Ascending aorta (tissue), 2 donors: Measurements from ENCODE around the gene CLMN. TPM values are rescaled to one million over a fixed set of nuclear protein-coding genes. Genes with fewer than 3 reads are reported as not detected.

Experiments
- DNase-seq, 2 donors: peaks; one replicate each; pipeline ENCODE4 v3.0.0-alpha.2; 2019; ENCODE audit warnings: low spot score in 2 of 2
- H3K27ac ChIP-seq, 2 donors: fragments of 200-600 bp; sonication (generic); one replicate each; pipeline ENCODE4 v1.5.1; 2016 to 2017; ENCODE audit warnings: mild to moderate bottlenecking in 1 of 2
- H3K27me3 ChIP-seq: fragments of 200-600 bp; sonication (generic); one replicate; pipeline ENCODE4 v1.5.1; 2017
- H3K36me3 ChIP-seq, 2 donors: fragments of 200-600 bp; sonication (generic); one replicate each; pipeline ENCODE4 v1.5.1; 2016
- H3K4me1 ChIP-seq, 2 donors: fragments of 200-600 bp; sonication (generic); one replicate each; pipeline ENCODE4 v1.5.1; 2016 to 2017; ENCODE audit warnings: mild to moderate bottlenecking in 1 of 2
- H3K4me3 ChIP-seq, 2 donors: fragments of 200-600 bp; sonication (generic); one replicate each; pipeline ENCODE4 v1.5.1; 2016 to 2017; ENCODE audit warnings: mild to moderate bottlenecking in 1 of 2
- H3K9me3 ChIP-seq, 2 donors: fragments of 200-600 bp; sonication (generic); one replicate each; pipeline ENCODE4 v1.5.1; 2016
- intact Hi-C: fragments of 100-400 bp; cut with DNase I; formaldehyde crosslinking; loops from one replicate; pipeline ENCODE4 v1.15.1; 2023
- total RNA-seq: library from RNA; depleted of rRNA; stranded (reverse); fragments of >200 nt; gene quantifications from one replicate; pipeline ENCODE4 v1.1.0, GENCODE V29; 2016
- TF ChIP-seq, protein P1 (sequence below), 3 experiments: fragments of 200-600 bp in 2 of 3; fragments of 450-650 bp in 1 of 3; sonication (generic) in 2 of 3; IDR thresholded peaks; one replicate each; pipeline ENCODE4 v1.5.1; 2016 to 2019; ENCODE audit warnings: antibody characterized with exemption in 3 of 3, mild to moderate bottlenecking in 1 of 3, moderate library complexity in 1 of 3

Gene CLMN
- total RNA-seq, 1 donor from 2014 or later = 4.7 TPM

DNA sequence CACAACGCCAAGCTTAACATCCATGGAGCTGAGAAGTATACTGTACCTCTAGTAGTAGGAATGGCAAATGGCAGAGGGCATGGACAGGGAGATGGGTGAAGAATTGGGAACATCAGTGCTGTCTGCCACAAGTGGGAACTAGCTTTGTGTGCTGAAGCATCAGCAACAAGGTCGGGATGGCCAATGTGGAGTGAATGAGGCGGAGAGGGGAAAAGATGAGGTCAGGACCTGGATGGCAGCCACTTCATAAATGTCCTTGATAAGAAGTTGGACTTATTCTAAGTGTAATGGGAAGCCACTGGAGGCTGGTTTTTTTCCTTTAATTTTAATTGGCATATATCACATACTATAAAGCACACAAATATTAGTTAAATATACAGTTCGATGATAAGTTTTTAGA lies 21.9 kb upstream of the CLMN start:
- DNase-seq = no peak
- Histone ChIP-seq H3K4me1 (no peaks in the 10 kb centered on the region), H3K36me3 (no peaks in the 10 kb centered on the region), H3K27ac (no peak overlapping the region), H3K27me3 (no peaks in the 10 kb centered on the region), H3K9me3 (no peaks in the 10 kb centered on the region), H3K4me3 (no peak overlapping the region)
- TF ChIP-seq, protein P1, sequence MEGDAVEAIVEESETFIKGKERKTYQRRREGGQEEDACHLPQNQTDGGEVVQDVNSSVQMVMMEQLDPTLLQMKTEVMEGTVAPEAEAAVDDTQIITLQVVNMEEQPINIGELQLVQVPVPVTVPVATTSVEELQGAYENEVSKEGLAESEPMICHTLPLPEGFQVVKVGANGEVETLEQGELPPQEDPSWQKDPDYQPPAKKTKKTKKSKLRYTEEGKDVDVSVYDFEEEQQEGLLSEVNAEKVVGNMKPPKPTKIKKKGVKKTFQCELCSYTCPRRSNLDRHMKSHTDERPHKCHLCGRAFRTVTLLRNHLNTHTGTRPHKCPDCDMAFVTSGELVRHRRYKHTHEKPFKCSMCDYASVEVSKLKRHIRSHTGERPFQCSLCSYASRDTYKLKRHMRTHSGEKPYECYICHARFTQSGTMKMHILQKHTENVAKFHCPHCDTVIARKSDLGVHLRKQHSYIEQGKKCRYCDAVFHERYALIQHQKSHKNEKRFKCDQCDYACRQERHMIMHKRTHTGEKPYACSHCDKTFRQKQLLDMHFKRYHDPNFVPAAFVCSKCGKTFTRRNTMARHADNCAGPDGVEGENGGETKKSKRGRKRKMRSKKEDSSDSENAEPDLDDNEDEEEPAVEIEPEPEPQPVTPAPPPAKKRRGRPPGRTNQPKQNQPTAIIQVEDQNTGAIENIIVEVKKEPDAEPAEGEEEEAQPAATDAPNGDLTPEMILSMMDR (IDR thresholded peaks at IDR 0.05) = no peak
- intact Hi-C loops = no loop called here

DNA sequence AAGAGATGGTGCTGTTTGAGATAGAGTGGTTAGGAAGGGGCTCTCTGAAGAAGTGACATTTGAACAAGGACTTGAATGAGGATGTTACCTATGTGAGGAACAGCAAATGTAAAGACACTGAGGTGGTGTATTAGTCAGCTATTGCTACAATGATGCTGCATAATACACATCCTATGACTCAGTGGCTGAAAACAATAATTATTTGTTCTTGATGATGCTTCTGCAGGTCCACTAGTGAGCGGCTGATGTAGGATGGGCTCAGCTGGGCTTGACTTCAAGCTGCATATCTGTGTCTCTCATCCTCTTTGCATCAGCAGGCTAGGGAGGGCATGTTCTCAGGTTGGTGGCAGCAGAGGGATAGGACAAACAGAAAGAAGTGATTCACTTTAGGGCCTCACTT lies 21.4 kb upstream of the CLMN start:
- no peak overlapping the region for H3K4me3 ChIP-seq
- TF ChIP-seq, protein P1 (IDR thresholded peaks at IDR 0.05) = no peak
- no peaks in the 10 kb centered on the region for H3K27me3 ChIP-seq
- intact Hi-C loops = no loop called here
- no peak overlapping the region for H3K27ac ChIP-seq
- H3K36me3 ChIP-seq = no peaks in the 10 kb centered on the region
- no peaks in the 10 kb centered on the region for H3K4me1 ChIP-seq
- no peak for DNase-seq
- no peaks in the 10 kb centered on the region for H3K9me3 ChIP-seq

DNA sequence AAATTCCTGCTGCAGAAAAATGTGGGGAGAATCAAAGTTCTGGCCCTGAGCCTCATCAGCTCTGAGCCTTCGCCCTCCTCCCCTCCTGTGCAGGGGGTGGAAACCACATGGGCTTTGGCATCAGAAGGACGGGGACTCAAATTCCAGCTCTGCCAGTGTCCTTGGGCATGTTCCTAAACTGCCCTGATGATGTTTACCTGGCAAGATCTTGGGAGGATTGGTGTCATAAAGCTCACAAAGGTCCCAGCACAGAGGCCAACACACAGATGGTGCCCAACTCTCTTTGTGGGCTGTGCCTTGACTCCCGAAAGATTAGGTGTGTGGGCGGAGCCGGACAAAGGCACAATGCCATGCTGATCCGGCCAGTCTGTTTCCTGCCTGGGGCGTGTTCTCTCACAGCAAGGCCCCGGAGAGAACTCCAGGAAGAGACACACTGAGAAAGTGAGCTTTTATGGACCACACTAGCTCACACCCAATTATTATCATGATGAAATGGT lies 20.5 kb upstream of the CLMN start:
- Histone ChIP-seq H3K4me3 (no peak overlapping the region), H3K9me3 (no peaks in the 10 kb centered on the region), H3K4me1 (no peaks in the 10 kb centered on the region), H3K36me3 (no peaks in the 10 kb centered on the region), H3K27ac (no peak overlapping the region), H3K27me3 (no peaks in the 10 kb centered on the region)
- TF ChIP-seq, protein P1 (IDR thresholded peaks at IDR 0.05) = no peak
- no peak for DNase-seq
- intact Hi-C loops = no loop called here

DNA sequence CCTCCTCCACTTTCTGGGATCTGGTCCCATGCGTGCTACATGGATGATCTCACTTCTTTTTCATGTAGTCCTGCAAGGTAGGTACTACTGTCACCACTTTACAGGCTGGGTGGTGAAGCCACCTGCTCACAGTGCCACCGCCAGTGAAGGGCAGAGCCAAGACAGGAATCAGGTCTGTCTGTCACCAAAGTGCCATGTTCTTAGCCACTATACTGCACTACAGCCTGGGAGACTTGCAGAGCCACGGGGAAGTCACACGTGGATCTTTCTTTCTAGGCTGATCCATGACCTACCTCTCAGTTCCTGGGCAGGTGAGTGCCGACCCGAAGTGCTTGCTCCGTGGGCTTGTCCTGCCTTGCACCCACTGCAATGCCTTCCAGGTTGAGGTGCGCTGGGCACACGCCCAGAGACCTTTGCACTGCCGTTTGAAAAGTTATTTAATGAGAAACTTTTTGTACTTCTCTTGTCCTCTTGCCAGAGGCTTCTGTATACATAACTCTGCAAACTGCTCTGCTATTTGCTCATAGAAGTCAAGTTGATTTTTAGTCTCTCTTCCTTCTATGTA lies 19.7 kb upstream of the CLMN start:
- intact Hi-C loops = no loop called here
- H3K27me3 ChIP-seq = no peaks in the 10 kb centered on the region
- H3K27ac ChIP-seq = no peak overlapping the region
- DNase-seq = no peak
- no peaks in the 10 kb centered on the region for H3K36me3 ChIP-seq
- H3K4me3 ChIP-seq = no peak overlapping the region
- H3K9me3 ChIP-seq = no peaks in the 10 kb centered on the region
- H3K4me1 ChIP-seq = no peaks in the 10 kb centered on the region
- TF ChIP-seq, protein P1 (IDR thresholded peaks at IDR 0.05) = no peak

DNA sequence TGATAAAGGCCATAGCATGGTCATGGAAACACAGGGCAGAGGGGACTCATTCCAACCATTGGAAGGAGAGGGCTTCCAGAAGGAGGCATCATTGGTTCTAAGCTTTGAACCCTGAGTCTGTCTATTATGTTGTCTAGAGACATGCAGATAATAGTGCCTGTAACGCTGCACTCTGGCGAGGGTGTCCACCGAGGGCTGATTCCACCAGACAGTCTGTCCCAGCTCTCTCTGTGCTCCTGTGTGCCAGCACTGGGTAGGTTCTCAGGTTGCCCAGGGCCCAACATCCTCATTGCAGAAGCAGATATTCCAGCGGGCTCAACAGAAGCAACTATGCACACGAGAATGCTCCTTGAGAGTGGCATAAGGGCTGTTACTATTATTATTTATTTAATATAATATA lies 18.7 kb upstream of the CLMN start:
- Histone ChIP-seq H3K27ac (no peak overlapping the region), H3K9me3 (no peaks in the 10 kb centered on the region), H3K4me1 (no peaks in the 10 kb centered on the region), H3K27me3 (no peaks in the 10 kb centered on the region), H3K4me3 (no peak overlapping the region), H3K36me3 (no peaks in the 10 kb centered on the region)
- no peak for DNase-seq
- TF ChIP-seq, protein P1 (IDR thresholded peaks at IDR 0.05) = no peak
- intact Hi-C loops = no loop called here
